Aorta (tissue), 5 donors: ENCODE data around the gene CEP112. TPM values are rescaled to one million over a fixed set of nuclear protein-coding genes. Genes with fewer than 3 reads are reported as not detected.

Experiments
- ATAC-seq: fragments of 200-7000 bp; cut with Tn5 transposase; one replicate; pipeline ENCODE4 v1.9.1; 2022; ENCODE audit warnings: moderate library complexity; ENCODE audit not compliant: low FRiP score
- DNase-seq, 2 donors: peaks; one replicate each; pipeline ENCODE4 v3.0.0-alpha.2; 2020
- H3K27ac ChIP-seq, 2 donors: one replicate each; pipeline ENCODE4 v1.5.1; 2013; ENCODE audit warnings: low read length in 2 of 2, mild to moderate bottlenecking in 2 of 2, moderate library complexity in 2 of 2, control low read depth in 1 of 2, inconsistent platforms in 1 of 2, low read depth in 1 of 2
- H3K27me3 ChIP-seq, 2 donors: one replicate each; pipeline ENCODE4 v1.6.1; 2013; ENCODE audit warnings: control low read depth in 1 of 2, low read length in 1 of 2, mild to moderate bottlenecking in 1 of 2, moderate library complexity in 1 of 2; ENCODE audit not compliant: insufficient read depth in 2 of 2, control insufficient read depth in 1 of 2
- H3K36me3 ChIP-seq, 2 donors: one replicate each; pipeline ENCODE4 v1.6.1; 2013; ENCODE audit warnings: control low read depth in 1 of 2, low read length in 1 of 2, mild to moderate bottlenecking in 1 of 2; ENCODE audit not compliant: insufficient read depth in 2 of 2, control insufficient read depth in 1 of 2
- H3K4me1 ChIP-seq, 2 donors: one replicate each; pipeline ENCODE4 v1.6.1; 2013; ENCODE audit warnings: low read length in 2 of 2, control low read depth in 1 of 2, mild to moderate bottlenecking in 1 of 2, moderate library complexity in 1 of 2; ENCODE audit not compliant: insufficient read depth in 2 of 2, control insufficient read depth in 1 of 2
- H3K4me3 ChIP-seq, 2 donors: one replicate each; pipeline ENCODE4 v1.5.1; 2013; ENCODE audit warnings: low read length in 2 of 2, control low read depth in 1 of 2, mild to moderate bottlenecking in 1 of 2
- H3K9me3 ChIP-seq: one replicate; pipeline ENCODE4 v1.6.1; 2013; ENCODE audit warnings: mild to moderate bottlenecking, low read length; ENCODE audit not compliant: control insufficient read depth
- WGBS, 2 donors: extraction: QIAGEN DNeasy Blood & Tissue Kit; methylation state at CpG; one replicate each; pipeline ENCODE4 v1.1.7; 2013; 5-methylcytosine and 5-hydroxymethylcytosine counted together
- intact Hi-C, 2 donors: fragments of 100-400 bp; cut with DNase I; formaldehyde crosslinking; loops; one replicate each; pipeline versions ENCODE4 v1.14.2 to v1.15.0; 2022
- polyA plus RNA-seq, 2 donors: library from polyadenylated mRNA; stranded (reverse); fragments of 200-250 nt; gene quantifications; one replicate each; pipeline ENCODE4 v1.2.3, GENCODE V29; 2013
- total RNA-seq, 2 donors: library from RNA; stranded (reverse); fragmentation: NEBNext Ultra II Directional; extraction: Animal tissue kit (Norgen Biotek cat#: 25700); gene quantifications; one replicate each; pipeline ENCODE4 v1.2.1, GENCODE V29; 2021
- donor health status: healthy with polysubstance abuse.
- donor health status: Bipolar disorder and iron deficiency.
- donor health status: DM: no; HTN: no; CAD: no.
- donor health status: DM: no; HTN: no; CAD: no.
- donor health status: DM: yes; HTN: yes; CAD: no.

The CEP112 gene
- total and polyA plus RNA-seq, 4 donors, result 17.5 to 47.5 (median 30.7) TPM

DNA sequence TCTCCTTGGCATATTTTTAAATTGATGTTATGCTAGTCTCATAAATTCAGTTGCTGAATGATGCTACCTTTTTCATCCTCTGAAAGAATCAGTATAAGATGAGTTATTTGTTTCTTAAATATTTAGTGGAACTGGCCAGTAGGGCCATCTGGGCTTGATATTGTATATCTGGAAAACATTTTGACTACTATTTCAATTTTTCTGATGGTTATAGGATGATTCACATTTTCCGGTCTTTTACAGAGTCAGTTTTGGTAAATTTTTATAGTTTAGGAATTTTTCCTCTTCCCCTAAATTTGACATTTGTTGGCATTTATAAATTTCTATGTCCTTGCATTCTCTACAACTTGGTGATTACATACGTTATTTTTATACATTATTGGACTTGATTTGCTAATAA is 334.2 kb downstream of the CEP112 start:
- Histone ChIP-seq H3K4me1 (no peaks in the 10 kb centered on the region), H3K4me3 (no peak overlapping the region), H3K36me3 (no peaks in the 10 kb centered on the region), H3K27ac (no peak overlapping the region), H3K27me3 (no peaks in the 10 kb centered on the region), H3K9me3 (no peaks in the 10 kb centered on the region)
- WGBS, 2 donors, result 90 to 93% methylated on average over 2 of the region's 2 CpGs
- DNase-seq (no peak), ATAC-seq (no peak)
- intact Hi-C loops, result no loop called here

DNA sequence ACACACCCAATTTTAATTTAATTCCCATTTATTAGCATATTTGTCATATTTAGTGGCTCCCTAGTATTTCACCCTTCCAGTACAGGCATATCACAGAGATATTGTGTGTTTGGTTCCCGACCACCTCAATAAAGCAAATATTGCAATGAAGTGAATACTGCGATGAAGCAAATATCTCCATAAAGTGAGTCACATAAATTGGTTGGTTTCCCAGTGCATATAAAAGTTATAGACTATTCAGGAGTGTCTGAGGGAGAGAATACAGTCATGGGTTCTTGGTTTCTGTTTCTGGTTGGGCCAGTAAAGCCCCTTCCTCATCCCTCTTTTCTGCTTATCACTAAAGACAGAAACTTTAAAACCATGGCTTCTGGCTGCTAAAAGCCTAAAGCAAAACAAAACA is 335.1 kb downstream of the CEP112 start:
- no peak overlapping the region for H3K4me3 ChIP-seq
- no peak for DNase-seq
- intact Hi-C loops, result no loop called here
- H3K27me3 ChIP-seq, result no peaks in the 10 kb centered on the region
- no peak overlapping the region for H3K27ac ChIP-seq
- H3K4me1 ChIP-seq, result no peaks in the 10 kb centered on the region
- ATAC-seq, result no peak
- H3K9me3 ChIP-seq, result no peaks in the 10 kb centered on the region
- H3K36me3 ChIP-seq, result no peaks in the 10 kb centered on the region
- 87 to 88% methylated on average over 2 of the region's 2 CpGs for WGBS, 2 donors

- DNase-seq (no peak), ATAC-seq (no peak)
- no peaks in the 10 kb centered on the region for H3K9me3 ChIP-seq
- no peak overlapping the region for H3K4me3 ChIP-seq
- WGBS, 2 donors, result 97 to 98% methylated on average over 4 of the region's 4 CpGs
- H3K27ac ChIP-seq, result no peak overlapping the region
- no peaks in the 10 kb centered on the region for H3K27me3 ChIP-seq
- H3K4me1 ChIP-seq, result no peaks in the 10 kb centered on the region
- no peaks in the 10 kb centered on the region for H3K36me3 ChIP-seq
- intact Hi-C loops, result no loop called here
Observed at GRCh38 chr17:65855675-65856074, 336.3 kb downstream of the CEP112 start.

- WGBS, 2 donors, result 82 to 86% methylated on average over 2 of the region's 2 CpGs
- Histone ChIP-seq H3K27me3 (no peaks in the 10 kb centered on the region), H3K4me1 (no peaks in the 10 kb centered on the region), H3K9me3 (no peaks in the 10 kb centered on the region), H3K36me3 (no peaks in the 10 kb centered on the region), H3K4me3 (no peak overlapping the region), H3K27ac (no peak overlapping the region)
- DNase-seq (no peak), ATAC-seq (no peak)
- intact Hi-C loops, result no loop called here
Observed at GRCh38 chr17:65855245-65855644, 336.7 kb downstream of the CEP112 start.

DNA sequence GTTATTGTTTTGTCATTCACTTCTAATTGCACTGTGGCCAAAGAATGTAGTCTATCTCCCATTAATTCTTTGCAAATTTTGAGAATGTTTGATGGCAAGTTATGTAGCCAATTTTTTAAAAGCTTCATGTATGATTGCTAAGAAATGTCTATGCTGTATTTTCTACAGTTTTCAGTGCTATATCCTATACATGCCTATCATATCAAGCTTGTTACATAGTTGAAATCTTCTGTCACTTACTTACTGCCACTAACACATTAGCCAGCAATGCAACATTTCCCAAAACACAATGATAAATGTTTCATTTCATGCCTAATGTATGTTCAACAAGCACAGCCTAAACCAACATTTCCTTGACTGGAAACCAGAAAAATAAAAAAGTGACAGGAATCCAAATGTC is 338.1 kb downstream of the CEP112 start:
- no peak for DNase-seq
- Histone ChIP-seq H3K36me3 (no peaks in the 10 kb centered on the region), H3K27me3 (no peaks in the 10 kb centered on the region), H3K27ac (no peak overlapping the region), H3K9me3 (no peaks in the 10 kb centered on the region), H3K4me1 (no peaks in the 10 kb centered on the region), H3K4me3 (no peak overlapping the region)
- no peak for ATAC-seq
- intact Hi-C loops, result no loop called here

GRCh38 chr17:65852911-65853310 is 339.0 kb downstream of the CEP112 start:
- no peaks in the 10 kb centered on the region for H3K9me3 ChIP-seq
- ATAC-seq (no peak), DNase-seq (no peak)
- H3K27ac ChIP-seq, result no peak overlapping the region
- intact Hi-C loops, result no loop called here
- no peaks in the 10 kb centered on the region for H3K36me3 ChIP-seq
- 86 to 88% methylated on average over 1 of the region's 1 CpG for WGBS, 2 donors
- no peaks in the 10 kb centered on the region for H3K4me1 ChIP-seq
- H3K4me3 ChIP-seq, result no peak overlapping the region
- no peaks in the 10 kb centered on the region for H3K27me3 ChIP-seq

GRCh38 chr17:65851965-65852736 is 339.8 kb downstream of the CEP112 start:
- Histone ChIP-seq H3K27me3 (no peaks in the 10 kb centered on the region), H3K36me3 (no peaks in the 10 kb centered on the region), H3K4me1 (no peaks in the 10 kb centered on the region), H3K4me3 (no peak overlapping the region), H3K27ac (no peak overlapping the region), H3K9me3 (no peaks in the 10 kb centered on the region)
- 97% methylated on average over 2 of the region's 3 CpGs for WGBS, 2 donors
- DNase-seq (no peak), ATAC-seq (no peak)
- intact Hi-C loops, result no loop called here

GRCh38 chr17:65850486-65850885 is 341.4 kb downstream of the CEP112 start:
- Histone ChIP-seq H3K4me3 (no peak overlapping the region), H3K27ac (no peak overlapping the region), H3K4me1 (no peaks in the 10 kb centered on the region), H3K27me3 (no peaks in the 10 kb centered on the region), H3K9me3 (no peaks in the 10 kb centered on the region), H3K36me3 (no peaks in the 10 kb centered on the region)
- intact Hi-C loops, result no loop called here
- DNase-seq (no peak), ATAC-seq (no peak)
- WGBS, 2 donors, result 77 to 94% methylated on average over 2 of the region's 2 CpGs

DNA sequence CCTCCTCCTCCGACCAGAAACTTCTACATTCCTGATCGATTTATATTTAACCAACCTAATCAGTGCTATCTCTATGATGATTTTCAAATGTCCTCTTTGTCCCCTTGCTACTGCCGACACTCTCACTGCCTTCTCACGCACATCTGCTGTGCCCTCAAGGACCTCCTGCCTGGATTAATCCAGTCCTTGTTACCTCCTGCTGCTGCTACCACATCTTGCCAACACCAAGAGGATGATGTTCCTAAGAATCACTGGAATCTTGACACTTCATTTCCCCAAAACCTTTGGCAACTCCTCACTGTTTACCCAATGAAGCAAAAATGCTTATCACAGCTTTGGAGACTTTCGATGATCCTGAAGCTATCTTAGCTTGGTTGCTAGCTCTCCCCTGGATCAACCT is 343.2 kb downstream of the CEP112 start:
- 87 to 89% methylated on average over 5 of the region's 5 CpGs for WGBS, 2 donors
- Histone ChIP-seq H3K4me1 (no peaks in the 10 kb centered on the region), H3K4me3 (no peak overlapping the region), H3K36me3 (no peaks in the 10 kb centered on the region), H3K27me3 (no peaks in the 10 kb centered on the region), H3K27ac (no peak overlapping the region), H3K9me3 (no peaks in the 10 kb centered on the region)
- no peak for ATAC-seq
- no peak for DNase-seq
- intact Hi-C loops, result no loop called here
